Prostate gland (tissue), 2 donors: ENCODE data around the gene KPNA2. TPM values are rescaled to one million over a fixed set of nuclear protein-coding genes. Genes with fewer than 3 reads are reported as not detected.
"Not testable (repeated sequence)": the region's sequence is repeated elsewhere in the genome, so short reads cannot be mapped to it uniquely, and the experiment has no call there.

Experiments used
- DNase-seq: peaks from one replicate; pipeline ENCODE4 v3.0.0-alpha.2; 2019; ENCODE audit warnings: low spot score
- H3K27ac ChIP-seq, 2 donors: fragments of 200-600 bp; sonication (generic); 2 replicates each; pipeline ENCODE4 v1.5.1; 2017 to 2019
- H3K27me3 ChIP-seq: fragments of 200-600 bp; sonication (generic); replicated peaks from 2 replicates; pipeline ENCODE4 v1.5.1; 2019; ENCODE audit not compliant: insufficient read depth
- H3K36me3 ChIP-seq, 2 donors: fragments of 200-600 bp; sonication (generic); 1 replicate in 1 of 2; 2 replicates in 1 of 2; pipeline versions ENCODE4 v1.5.1 to v1.8.1; 2017 to 2019
- H3K4me1 ChIP-seq: fragments of 200-600 bp; sonication (generic); replicated peaks from 2 replicates; pipeline ENCODE4 v1.5.1; 2019
- H3K4me3 ChIP-seq, 2 donors: fragments of 200-600 bp; sonication (generic); 2 replicates each; pipeline ENCODE4 v1.5.1; 2017 to 2019
- H3K9me3 ChIP-seq: fragments of 200-600 bp; sonication (generic); 2 replicates; pipeline ENCODE4 v1.5.1; 2017
- CTCF ChIP-seq, 4 experiments: fragments of 200-600 bp in 2 of 4; fragments of 450-650 bp in 2 of 4; sonication (generic) in 2 of 4; IDR thresholded peaks; 1 replicate in 3 of 4; 2 replicates in 1 of 4; pipeline ENCODE4 v1.5.1; 2016 to 2019; ENCODE audit warnings: antibody characterized with exemption in 4 of 4, mild to moderate bottlenecking in 2 of 4, moderate library complexity in 2 of 4
- POLR2A ChIP-seq: fragments of 450-650 bp; IDR thresholded peaks from one replicate; pipeline ENCODE4 v1.6.1; 2016; ENCODE audit warnings: antibody characterized with exemption, mild to moderate bottlenecking
- POLR2AphosphoS5 ChIP-seq: sonication (generic); formaldehyde crosslinking; IDR thresholded peaks from one replicate; pipeline ENCODE4 v1.6.1; 2017; ENCODE audit warnings: antibody characterized with exemption
- WGBS: methylation state at CpG from one replicate; pipeline ENCODE4 v1.1.5; 2018; 5-methylcytosine and 5-hydroxymethylcytosine counted together
- intact Hi-C: fragments of 100-400 bp; cut with DNase I; formaldehyde crosslinking; loops from one replicate; pipeline ENCODE4 v1.14.2; 2022
- total RNA-seq, 2 donors: library from RNA; depleted of rRNA; stranded (reverse); fragments of >200 nt; gene quantifications; one replicate each; pipeline ENCODE4 v1.1.0, GENCODE V29; 2016

KPNA2 gene
- total RNA-seq, 2 donors from 2014 or later = 13.4 to 68.4 TPM

GRCh38 chr17:68074279-68074678, 38.7 kb downstream of the KPNA2 start:
- no peaks in the 10 kb centered on the region for H3K4me1 ChIP-seq
- 88% methylated on average over 4 of the region's 4 CpGs for WGBS
- H3K36me3 ChIP-seq = no peaks in the 10 kb centered on the region
- TF ChIP-seq CTCF (IDR thresholded peaks at IDR 0.05) = no peak
- TF ChIP-seq POLR2A = no peak
- no peak for TF ChIP-seq POLR2AphosphoS5
- H3K27ac ChIP-seq = no peak overlapping the region
- intact Hi-C loops = no loop called here
- no peaks in the 10 kb centered on the region for H3K9me3 ChIP-seq
- H3K27me3 ChIP-seq = no peaks in the 10 kb centered on the region
- no peak overlapping the region for H3K4me3 ChIP-seq
- DNase-seq = no peak

DNA sequence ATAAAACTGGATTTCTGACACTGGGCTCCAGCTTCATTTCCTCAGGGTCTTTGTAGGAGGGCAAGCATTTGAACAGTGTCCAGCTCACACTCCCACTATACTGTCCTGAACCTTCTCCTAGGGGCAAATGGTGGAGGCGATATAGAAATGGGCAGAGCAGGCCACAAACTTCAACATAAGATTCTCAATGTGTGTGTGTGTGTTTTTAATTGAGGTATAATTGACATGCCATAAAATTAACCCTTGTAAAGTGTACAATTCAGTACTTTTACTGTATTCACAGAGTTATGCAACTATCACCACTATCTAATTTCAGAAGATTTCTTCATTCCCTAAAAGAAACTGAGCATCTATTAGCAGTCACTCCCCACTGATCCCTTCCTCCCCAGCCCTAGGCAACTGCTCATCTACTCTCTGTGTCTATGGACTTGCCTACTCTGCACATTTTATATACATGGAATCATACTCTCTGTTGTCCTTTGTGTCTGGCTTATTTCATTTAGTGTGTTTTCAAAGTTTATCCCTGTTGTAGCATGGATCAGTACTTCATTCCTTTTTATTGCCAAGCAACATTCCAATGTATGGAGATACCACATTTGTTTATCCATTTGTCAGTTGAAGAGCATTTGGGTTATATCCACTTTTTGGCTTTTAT, 40.5 kb downstream of the KPNA2 start:
- H3K36me3 ChIP-seq, H3K9me3 ChIP-seq, H3K4me3 ChIP-seq, H3K27ac ChIP-seq, intact Hi-C loops, H3K4me1 ChIP-seq, DNase-seq, H3K27me3 ChIP-seq: not testable (repeated sequence)
- WGBS = 83% methylated on average over 1 of the region's 1 CpG

- H3K27ac ChIP-seq, H3K36me3 ChIP-seq, H3K27me3 ChIP-seq, intact Hi-C loops, H3K9me3 ChIP-seq, DNase-seq, H3K4me1 ChIP-seq, H3K4me3 ChIP-seq: not testable (repeated sequence)
- 38% methylated on average over 5 of the region's 5 CpGs for WGBS
Measured at GRCh38 chr17:68077498-68077897, 42.0 kb downstream of the KPNA2 start.

DNA sequence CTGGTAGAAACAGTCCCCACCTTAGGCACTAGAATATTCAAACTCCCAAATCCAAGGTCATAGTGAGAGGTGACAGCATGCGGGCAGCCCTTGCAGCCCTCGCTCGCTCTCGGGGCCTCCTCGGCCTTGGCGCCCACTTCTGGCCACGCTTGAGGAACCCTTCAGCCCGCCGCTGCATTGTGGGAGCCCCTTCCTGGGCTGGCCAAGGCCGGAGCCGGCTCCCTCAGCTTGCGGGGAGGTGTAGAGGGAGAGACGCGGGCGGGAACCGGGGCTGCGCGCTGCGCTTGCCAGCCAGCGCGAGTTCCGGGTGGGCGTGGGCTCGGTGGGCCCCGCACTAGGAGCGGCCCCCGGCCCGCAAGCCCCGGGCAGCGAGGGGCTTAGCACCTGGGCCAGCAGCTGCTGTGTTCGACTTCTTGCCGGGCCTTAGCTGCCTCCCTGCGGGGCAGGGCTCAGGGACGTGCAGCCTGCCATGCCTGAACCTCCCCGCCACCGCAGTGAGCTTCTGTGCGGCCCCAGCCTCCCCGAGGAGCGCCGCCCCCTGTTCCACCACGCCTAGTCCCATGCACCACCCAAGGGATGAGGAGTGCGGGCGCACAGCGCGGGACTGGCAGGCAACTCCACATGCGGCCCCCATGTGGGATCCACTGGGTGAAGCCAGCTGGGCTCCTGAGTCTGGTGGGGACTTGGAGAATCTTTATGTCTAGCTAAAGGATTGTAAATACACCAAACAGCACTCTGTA, 45.0 kb downstream of the KPNA2 start:
- H3K27me3 ChIP-seq = no peaks in the 10 kb centered on the region
- intact Hi-C loops = no loop called here
- no peak for DNase-seq
- no peaks in the 10 kb centered on the region for H3K9me3 ChIP-seq
- no peak for TF ChIP-seq CTCF (IDR thresholded peaks at IDR 0.05)
- no peak for TF ChIP-seq POLR2A
- TF ChIP-seq POLR2AphosphoS5 = no peak
- H3K4me3 ChIP-seq = no peak overlapping the region
- H3K4me1 ChIP-seq = no peaks in the 10 kb centered on the region
- no peak overlapping the region for H3K27ac ChIP-seq
- 95% methylated on average over 43 of the region's 46 CpGs for WGBS
- no peaks in the 10 kb centered on the region for H3K36me3 ChIP-seq

- H3K27me3 ChIP-seq, H3K4me1 ChIP-seq, intact Hi-C loops, H3K4me3 ChIP-seq, H3K27ac ChIP-seq, H3K36me3 ChIP-seq, DNase-seq, H3K9me3 ChIP-seq: not testable (repeated sequence)
- 84% methylated on average over 13 of the region's 13 CpGs for WGBS
Measured at GRCh38 chr17:68081305-68082265, 46.0 kb downstream of the KPNA2 start.

- no peak for DNase-seq
- no peak overlapping the region for H3K4me3 ChIP-seq
- intact Hi-C loops = no loop called here
- no peaks in the 10 kb centered on the region for H3K27me3 ChIP-seq
- WGBS = 67% methylated on average over 7 of the region's 7 CpGs
- H3K27ac ChIP-seq = no peak overlapping the region
- no peaks in the 10 kb centered on the region for H3K36me3 ChIP-seq
- no peak for TF ChIP-seq CTCF (IDR thresholded peaks at IDR 0.05)
- H3K9me3 ChIP-seq = no peaks in the 10 kb centered on the region
- no peaks in the 10 kb centered on the region for H3K4me1 ChIP-seq
Measured at GRCh38 chr17:68085771-68086381, 50.3 kb downstream of the KPNA2 start.

DNA sequence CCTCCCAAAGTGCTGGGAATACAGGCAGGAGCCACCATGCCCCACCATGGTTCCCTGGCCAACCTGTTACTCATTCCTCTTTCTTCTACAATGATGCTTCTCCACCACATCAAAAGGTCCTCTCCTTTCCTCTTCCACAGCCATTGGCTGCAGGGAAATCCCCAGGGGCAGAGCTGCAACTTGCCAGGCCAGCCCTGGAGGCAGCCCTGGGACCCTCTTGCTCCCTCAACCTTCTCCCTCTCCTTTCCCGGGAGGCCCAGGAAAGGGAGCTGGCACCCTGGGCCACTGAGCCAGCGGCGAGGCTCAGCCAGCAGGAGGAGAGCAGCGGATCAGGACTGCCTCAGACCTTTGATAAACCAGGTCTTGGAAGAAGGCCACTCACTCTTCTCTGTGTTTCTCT, 51.1 kb downstream of the KPNA2 start:
- H3K9me3 ChIP-seq, H3K36me3 ChIP-seq, H3K4me3 ChIP-seq, H3K27ac ChIP-seq, H3K27me3 ChIP-seq, DNase-seq, intact Hi-C loops, H3K4me1 ChIP-seq: not testable (repeated sequence)
- WGBS = 80% methylated on average over 4 of the region's 4 CpGs

DNA sequence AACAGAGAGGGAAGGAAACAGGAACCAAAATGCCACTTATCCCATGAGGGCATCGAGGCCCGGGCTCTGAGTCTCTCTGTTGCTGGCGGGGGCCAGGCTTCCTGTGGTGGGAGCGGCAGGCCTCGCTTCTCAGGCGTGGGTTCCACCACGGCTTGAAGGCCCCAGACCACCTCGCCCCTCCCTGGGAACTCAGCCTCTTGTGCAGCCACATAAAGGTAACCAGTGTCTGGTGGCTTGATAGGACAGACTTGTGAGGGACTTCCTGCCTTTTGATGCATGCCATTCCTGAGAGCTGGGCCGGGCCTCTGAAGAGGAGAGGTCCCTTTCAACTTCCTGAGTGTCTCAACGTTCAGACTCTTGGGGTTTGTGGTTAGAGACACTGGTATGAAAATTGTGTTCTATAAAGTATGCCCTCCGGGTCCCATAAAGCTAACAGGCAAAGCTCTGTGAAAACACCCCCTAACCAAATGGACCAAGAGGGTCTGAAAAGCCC, 51.6 kb downstream of the KPNA2 start:
- H3K9me3 ChIP-seq, H3K4me1 ChIP-seq, intact Hi-C loops, H3K36me3 ChIP-seq, DNase-seq, H3K4me3 ChIP-seq, H3K27ac ChIP-seq, H3K27me3 ChIP-seq: not testable (repeated sequence)
- 72% methylated on average over 9 of the region's 11 CpGs for WGBS
